Measurements from ENCODE around the gene ZDHHC9. TPM values are rescaled to one million over a fixed set of nuclear protein-coding genes. Genes with fewer than 3 reads are reported as not detected.

Gene ZDHHC9
- total and polyA plus RNA-seq, 2 of the 4 experiments (the other 2 are of a cell fraction), result 17.7 to 28.4 TPM

- H2AK9ac ChIP-seq (replicated peaks; ENCODE audit: low read depth, low read length, poor library complexity), result peak overlapping the region; percentile 28
- BruUV-seq (replicated peaks), result no TSS peak
Measured at GRCh38 chrX:129785160-129785947, 58.3 kb downstream of the ZDHHC9 start.

More at GRCh38 chrX:129785160-129785947, 58.3 kb downstream of the ZDHHC9 start:
- no peak for DNase-seq
- no peak overlapping the region for H4K5ac ChIP-seq (ENCODE audit: low read depth, low read length)
- H3K36me3 ChIP-seq (ENCODE audit: control insufficient read depth, insufficient read depth, low read length), result no peaks in the 10 kb centered on the region
- H3K14ac ChIP-seq (replicated peaks; ENCODE audit: low read depth, low read length), result no peak overlapping the region
- TF ChIP-seq CHD1 (IDR thresholded peaks at IDR 0.05; ENCODE audit: low read depth, low read length) (no peak), ELK1 (IDR thresholded peaks at IDR 0.05; ENCODE audit: borderline replicate concordance, low read depth, low read length) (no peak), MAFK (IDR thresholded peaks at IDR 0.05; ENCODE audit: low read depth, low read length) (no peak), POLR2A (IDR thresholded peaks at IDR 0.05; ENCODE audit: low read depth, low read length) (no peak), MXI1 (IDR thresholded peaks at IDR 0.05; ENCODE audit: borderline replicate concordance, low read depth, low read length) (no peak), FOS (IDR thresholded peaks at IDR 0.05; ENCODE audit: low read depth, low read length) (no peak), NFE2L2 (IDR thresholded peaks at IDR 0.05; ENCODE audit: low read depth, low read length) (no peak), RFX5 (IDR thresholded peaks at IDR 0.05; ENCODE audit: low read depth, low read length) (no peak), MAZ (IDR thresholded peaks at IDR 0.05; ENCODE audit: borderline replicate concordance, low read depth, low read length) (no peak), CEBPB (IDR thresholded peaks at IDR 0.05; ENCODE audit: low read depth, low read length) (no peak), SMC3 (IDR thresholded peaks at IDR 0.05; ENCODE audit: low read depth, low read length) (no peak), BHLHE40 (IDR thresholded peaks at IDR 0.05; ENCODE audit: low read depth, low read length) (no peak), RAD21 (IDR thresholded peaks at IDR 0.05; ENCODE audit: low read length) (no peak), RCOR1 (IDR thresholded peaks at IDR 0.05; ENCODE audit: insufficient replicate concordance, low read length) (no peak), CTCF (conservative IDR thresholded peaks at IDR 0.05; ENCODE audit: low read depth, low read length) (no peak)
- no peak overlapping the region for H3K56ac ChIP-seq (ENCODE audit: extremely low read depth, insufficient read depth, low read length)
- intact Hi-C loops (cut with micrococcal nuclease), result no loop called here
- H3K9me1 ChIP-seq (ENCODE audit: insufficient read depth, low read length), result no peaks in the 10 kb centered on the region
- no peaks in the 10 kb centered on the region; the same call in 1 of the 2 replicates for H4K20me1 ChIP-seq (ENCODE audit: insufficient read depth, low read length)
- H3K4me1 ChIP-seq (ENCODE audit: control insufficient read depth, insufficient read depth, low read length), result no peaks in the 10 kb centered on the region
- ChIA-PET CTCF (no interaction called here), POLR2A (ENCODE audit: unreplicated experiment) (no interaction called here)
- ATAC-seq (ENCODE audit: low read depth), result no peak
- no peak overlapping the region for H2AK5ac ChIP-seq (ENCODE audit: low read depth, low read length)
- H3K18ac ChIP-seq (ENCODE audit: low read depth, low read length), result no peak overlapping the region
- H3K9me3 ChIP-seq (ENCODE audit: control insufficient read depth, insufficient read depth, low read length), result no peaks in the 10 kb centered on the region
- no peak overlapping the region for H4K91ac ChIP-seq (ENCODE audit: insufficient read depth, low read depth, low read length)
- H3K4me3 ChIP-seq (ENCODE audit: insufficient read depth, low read depth, low read length), result no peak overlapping the region
- H2BK120ac ChIP-seq (ENCODE audit: low read depth, low read length), result no peak overlapping the region
- no CpG with 5 or more reads among the region's 11 CpGs for WGBS, 2 experiments (ENCODE audit: extremely low coverage in 2 of 2, insufficient read length in 1 of 2)
- dilution Hi-C loops (cut with HindIII; ENCODE audit: low sequenced_read_pairs, unreplicated experiment), result no loop called here
- in situ Hi-C loops (cut with MboI; ENCODE audit: low sequenced_read_pairs), result no loop called here
- H3K23ac ChIP-seq (ENCODE audit: low read depth, low read length), result no peak overlapping the region
- no peaks in the 10 kb centered on the region for H3K79me1 ChIP-seq (ENCODE audit: low read depth in 1 of 2, low read length in 2 of 2)
- no peak overlapping the region for H3K4me2 ChIP-seq (ENCODE audit: low read depth, low read length)
- H4K8ac ChIP-seq (ENCODE audit: low read depth in 2 of 2, low read length in 2 of 2), result no peak overlapping the region
- H3K9ac ChIP-seq (ENCODE audit: low read depth, low read length), result no peak overlapping the region
- H2BK15ac ChIP-seq (ENCODE audit: low read depth, low read length), result no peak overlapping the region
- H3K27ac ChIP-seq (ENCODE audit: insufficient read depth, low read length), result no peak overlapping the region
- peaks cover 18% of the 10 kb centered on the region for H3K27me3 ChIP-seq (ENCODE audit: control insufficient read depth, insufficient read depth, low read length)
- no peak overlapping the region for H2AFZ ChIP-seq (replicated peaks; ENCODE audit: low read length, poor library complexity)
- H2BK20ac ChIP-seq (ENCODE audit: low read depth, low read length), result no peak overlapping the region
- no peak overlapping the region for H2BK5ac ChIP-seq (ENCODE audit: low read depth, low read length, poor library complexity, severe bottlenecking)
- no peak overlapping the region for H3K4ac ChIP-seq (ENCODE audit: low read depth, low read length)

All from IMR-90 (cell line).